ENCODE measurements around the gene KMT5C. TPM values are rescaled to one million over a fixed set of nuclear protein-coding genes. Genes with fewer than 3 reads are reported as not detected.
"Not testable (repeated sequence)": the region's sequence is repeated elsewhere in the genome, so short reads cannot be mapped to it uniquely, and the experiment has no call there.

The KMT5C gene
- total RNA-seq, 1 experiment from 2014 or later: 54.5 TPM

DNA sequence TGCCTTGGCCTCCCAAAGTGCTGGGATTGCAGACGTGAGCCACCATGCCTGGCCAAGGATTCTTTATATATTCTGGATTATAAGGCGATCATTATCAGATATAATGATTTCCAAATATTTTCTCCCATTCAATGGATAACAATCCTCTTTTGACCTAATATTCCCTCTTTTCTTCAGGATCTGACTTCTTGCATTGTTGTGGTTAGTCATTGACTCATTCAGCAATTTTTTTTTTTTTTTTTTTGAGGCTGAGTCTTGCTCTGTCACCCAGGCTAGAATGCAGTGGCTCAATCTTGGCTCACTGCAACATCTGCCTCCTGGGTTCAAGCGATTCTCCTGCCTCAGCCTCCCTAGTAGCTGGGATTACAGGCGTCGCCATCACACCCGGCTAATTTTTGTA, 9.9 kb upstream of the KMT5C start:
- not testable (repeated sequence) for H4K20me1 ChIP-seq (ENCODE audit: control insufficient read depth, insufficient read depth, insufficient read length); H2BK20ac ChIP-seq (ENCODE audit: low read depth, low read length, poor library complexity, severe bottlenecking); H4K5ac ChIP-seq (ENCODE audit: insufficient read length, low read depth, low read length); H3K4me1 Mint-ChIP-seq; H3K27ac Mint-ChIP-seq; H3K79me2 ChIP-seq (ENCODE audit: insufficient read depth, low read length); H3K4me1 ChIP-seq (ENCODE audit: insufficient read depth, low read length); H3K79me1 ChIP-seq (ENCODE audit: insufficient read depth, low read depth, low read length, poor library complexity, severe bottlenecking); H2AFZ ChIP-seq (ENCODE audit: low read length); H3K4me2 ChIP-seq (ENCODE audit: insufficient read depth, insufficient read length, low read length); H3K23me2 ChIP-seq (ENCODE audit: insufficient read length, low read depth, low read length, poor library complexity, severe bottlenecking); H3K14ac ChIP-seq (ENCODE audit: insufficient read depth, low read length); H3K9me3 ChIP-seq (ENCODE audit: control insufficient read depth, low read depth, low read length); H4K91ac ChIP-seq (ENCODE audit: insufficient read length, low read depth, low read length); H3K4ac ChIP-seq (ENCODE audit: low read depth, low read length); H2BK15ac ChIP-seq (ENCODE audit: low read depth, low read length); H4K8ac ChIP-seq (replicated peaks; ENCODE audit: insufficient read length, low read depth, low read length); H3K9me3 Mint-ChIP-seq; H3K27me3 ChIP-seq (ENCODE audit: insufficient read depth, low read length); DNase-seq; H3K4me3 Mint-ChIP-seq; H3T11ph ChIP-seq (ENCODE audit: low read length); H2BK5ac ChIP-seq (ENCODE audit: insufficient read length, low read length); H3K23ac ChIP-seq (ENCODE audit: insufficient read length, low read depth, low read length); H3K56ac ChIP-seq (ENCODE audit: insufficient read length, low read depth, low read length); H3K27ac ChIP-seq (ENCODE audit: insufficient read length, low read depth, low read length); H3K18ac ChIP-seq (ENCODE audit: insufficient read length, low read depth, low read length); H2BK120ac ChIP-seq (ENCODE audit: low read depth, low read length, poor library complexity, severe bottlenecking); H2BK12ac ChIP-seq (ENCODE audit: insufficient read length, low read depth, low read length); H3K36me3 Mint-ChIP-seq (ENCODE audit: insufficient read depth in 1 of 3, low read depth in 3 of 3); H2AK5ac ChIP-seq (ENCODE audit: insufficient read length, low read length); H3K9ac ChIP-seq (ENCODE audit: extremely low read depth, insufficient read length, low read length)
- WGBS (ENCODE audit: extremely low coverage, insufficient read length, low lambda C conversion rate): no CpG with 5 or more reads among the region's 6 CpGs
- peaks cover 29% of the 10 kb centered on the region for H3K27me3 Mint-ChIP-seq (ENCODE audit: low read depth)
